Left hindlimb (tissue), 1 donor: ENCODE measurements around the gene SMAD3.
"Not testable (repeated sequence)": the region's sequence is repeated elsewhere in the genome, so short reads cannot be mapped to it uniquely, and the experiment has no call there.

ENCODE experiments used
- DNase-seq: peaks from one replicate; pipeline ENCODE4 v3.0.0-alpha.2; 2018

The SMAD3 gene

GRCh38 chr15:67110958-67111864 lies 45.8 kb downstream of the SMAD3 start:
- DNase-seq = no peak

GRCh38 chr15:67114046-67114445 lies 48.6 kb downstream of the SMAD3 start:
- no peak for DNase-seq

- no peak for DNase-seq
Measured at GRCh38 chr15:67114846-67115585, 49.6 kb downstream of the SMAD3 start.

- no peak for DNase-seq
Measured at GRCh38 chr15:67115586-67115969, 50.2 kb downstream of the SMAD3 start.

- no peak for DNase-seq
Measured at GRCh38 chr15:67116742-67117141, 51.3 kb downstream of the SMAD3 start.

GRCh38 chr15:67117370-67117769 lies 52.0 kb downstream of the SMAD3 start:
- no peak for DNase-seq

GRCh38 chr15:67118808-67119207 lies 53.4 kb downstream of the SMAD3 start:
- DNase-seq = no peak

GRCh38 chr15:67119238-67119846 lies 53.9 kb downstream of the SMAD3 start:
- DNase-seq = no peak

GRCh38 chr15:67120009-67120838 lies 54.8 kb downstream of the SMAD3 start:
- no peak for DNase-seq

GRCh38 chr15:67120839-67121643 lies 55.6 kb downstream of the SMAD3 start:
- DNase-seq = peak; percentile 86

GRCh38 chr15:67121644-67122605 lies 56.5 kb downstream of the SMAD3 start:
- DNase-seq = no peak

GRCh38 chr15:67122816-67123215 lies 57.4 kb downstream of the SMAD3 start:
- DNase-seq = not testable (repeated sequence)

- not testable (repeated sequence) for DNase-seq
Measured at GRCh38 chr15:67123291-67123690, 57.9 kb downstream of the SMAD3 start.

- DNase-seq = no peak
Measured at GRCh38 chr15:67124111-67124510, 58.7 kb downstream of the SMAD3 start.

GRCh38 chr15:67124911-67125588 lies 59.6 kb downstream of the SMAD3 start:
- DNase-seq = no peak

- DNase-seq = peak; percentile 83
Measured at GRCh38 chr15:67125589-67126502, 60.4 kb downstream of the SMAD3 start.

GRCh38 chr15:67126551-67127330 lies 61.3 kb downstream of the SMAD3 start:
- DNase-seq = no peak

GRCh38 chr15:67127331-67127664 lies 61.9 kb downstream of the SMAD3 start:
- DNase-seq = no peak
